HCT116 (cell line): ENCODE measurements around the gene C20orf144. TPM values are rescaled to one million over a fixed set of nuclear protein-coding genes. Genes with fewer than 3 reads are reported as not detected.

ENCODE experiments used
- ATAC-seq: fragments of 200-7000 bp; cut with Tn5 transposase; 2 replicates; pipeline ENCODE4 v1.9.1; 2020; ENCODE audit warnings: mild to moderate bottlenecking, moderate library complexity
- BruUV-seq: library from RNA; stranded (reverse); fragments of 400-500 nt; replicated peaks from 2 replicates; lab custom pipeline; 2021; lab: Mats Ljungman, UMichigan
- CTCF ChIA-PET: fragments of 300-600 bp; sonication (Branson Sonifier 250); formaldehyde crosslinking; loops from one replicate; lab custom pipeline; 2021; ENCODE audit warnings: antibody characterized with exemption; lab: Charles Lee
- POLR2A ChIA-PET: fragments of 300-600, 350-600 bp; sonication (Branson Sonifier 250); formaldehyde crosslinking; loops from one replicate; lab custom pipeline; 2021; ENCODE audit warnings: antibody characterized with exemption; lab: Charles Lee
- RAD21 ChIA-PET, 2 experiments: fragments of 300-600 bp; sonication (Branson Sonifier 250); formaldehyde crosslinking; loops; one replicate each; lab custom pipeline; 2023; ENCODE audit warnings: low total read pairs in 2 of 2; ENCODE audit not compliant: uncharacterized antibody in 2 of 2, unreplicated experiment in 2 of 2, low non-redundant PET in 1 of 2; lab: Charles Lee
- DNase-seq: peaks from one replicate; pipeline ENCODE4 v3.0.0-alpha.2; 2010; ENCODE audit warnings: low read depth, low spot score
- H2AFZ ChIP-seq: fragments of 200-600 bp; shearing (Covaris generic), sonication (generic); 2 replicates; pipeline ENCODE4 v1.6.1; 2017; ENCODE audit warnings: low read depth, mixed run types, mixed read lengths, antibody characterized with exemption, low read length; ENCODE audit not compliant: poor library complexity, severe bottlenecking
- H3K27ac ChIP-seq: 2 replicates; pipeline ENCODE4 v1.5.1; 2012; ENCODE audit warnings: low read depth, low read length
- H3K27me3 ChIP-seq: fragments of 200-600 bp; sonication (generic); 2 replicates; pipeline ENCODE4 v1.6.1; 2016; ENCODE audit warnings: mixed run types, low read length, mixed read lengths; ENCODE audit not compliant: insufficient read depth
- H3K36me3 ChIP-seq, 2 experiments: fragments of 200-500 bp in 1 of 2; fragments of 200-600 bp in 1 of 2; sonication (Bioruptor generic) in 1 of 2; sonication (generic) in 1 of 2; 2 replicates each; pipeline versions ENCODE4 v1.5.1 to v1.6.1; 2014 to 2016; ENCODE audit warnings: low read length in 2 of 2, inconsistent platforms in 1 of 2, mixed read lengths in 1 of 2, mixed run types in 1 of 2; ENCODE audit not compliant: insufficient read depth in 2 of 2, control insufficient read depth in 1 of 2
- H3K4me1 ChIP-seq, 2 experiments: fragments of 200-600 bp in 1 of 2; sonication (generic) in 1 of 2; 2 replicates each; pipeline versions ENCODE4 v1.5.1 to v1.6.1; 2012 to 2017; ENCODE audit warnings: low read length in 2 of 2, inconsistent platforms in 1 of 2, mild to moderate bottlenecking in 1 of 2, mixed read lengths in 1 of 2, mixed run types in 1 of 2, moderate library complexity in 1 of 2; ENCODE audit not compliant: insufficient read depth in 2 of 2, control insufficient read depth in 1 of 2
- H3K4me2 ChIP-seq: fragments of 200-600 bp; sonication (generic); 2 replicates; pipeline ENCODE4 v1.6.1; 2017; ENCODE audit warnings: mixed run types, low read length, mixed read lengths
- H3K4me3 ChIP-seq, 2 experiments: fragments of 200-600 bp in 1 of 2; sonication (generic) in 1 of 2; replicated peaks in 1 of 2; 2 replicates each; pipeline ENCODE4 v1.5.1; 2011 to 2016; ENCODE audit warnings: low read length in 2 of 2, control low read depth in 1 of 2, low read depth in 1 of 2, mild to moderate bottlenecking in 1 of 2, mixed read lengths in 1 of 2, mixed run types in 1 of 2
- H3K79me2 ChIP-seq: fragments of 200-600 bp; sonication (generic); 2 replicates; pipeline ENCODE4 v1.6.1; 2017; ENCODE audit warnings: mild to moderate bottlenecking, mixed run types, low read length, moderate library complexity, mixed read lengths; ENCODE audit not compliant: insufficient read depth
- H3K9ac ChIP-seq: fragments of 200-600 bp; sonication (generic); 2 replicates; pipeline ENCODE4 v1.6.1; 2016; ENCODE audit warnings: low read length, mixed read lengths
- H3K9me2 ChIP-seq: fragments of 200-600 bp; sonication (generic), shearing (Covaris generic); 2 replicates; pipeline ENCODE4 v1.6.1; 2017; ENCODE audit warnings: mixed run types, mild to moderate bottlenecking, moderate library complexity; ENCODE audit not compliant: insufficient read depth
- H3K9me3 ChIP-seq, 2 experiments: fragments of 200-500 bp in 1 of 2; fragments of 200-600 bp in 1 of 2; sonication (Bioruptor generic) in 1 of 2; sonication (generic) in 1 of 2; 2 replicates each; pipeline ENCODE4 v1.6.1; 2014 to 2017; ENCODE audit warnings: low read length in 2 of 2, mixed read lengths in 2 of 2, inconsistent platforms in 1 of 2, low read depth in 1 of 2, mild to moderate bottlenecking in 1 of 2, mixed run types in 1 of 2, moderate library complexity in 1 of 2; ENCODE audit not compliant: control insufficient read depth in 1 of 2, insufficient read depth in 1 of 2
- H4K20me1 ChIP-seq: fragments of 200-600 bp; sonication (generic), shearing (Covaris generic); 2 replicates; pipeline ENCODE4 v1.6.1; 2017; ENCODE audit warnings: mixed run types, mild to moderate bottlenecking, moderate library complexity; ENCODE audit not compliant: insufficient read depth
- CTCF ChIP-seq, 3 experiments: fragments of 200-600 bp in 1 of 3; sonication (generic) in 1 of 3; IDR thresholded peaks in 2 of 3; conservative IDR thresholded peaks in 1 of 3; 2 replicates each; pipeline ENCODE4 v1.5.1; 2012 to 2017; ENCODE audit warnings: low read depth in 2 of 3, low read length in 2 of 3, antibody characterized with exemption in 1 of 3, borderline replicate concordance in 1 of 3, control low read depth in 1 of 3, mild to moderate bottlenecking in 1 of 3, mixed read lengths in 1 of 3, mixed run types in 1 of 3, moderate library complexity in 1 of 3; ENCODE audit not compliant: insufficient read depth in 1 of 3
- POLR2A ChIP-seq: IDR thresholded peaks from 2 replicates; pipeline ENCODE4 v1.7.0; 2011; ENCODE audit warnings: borderline replicate concordance; ENCODE audit not compliant: insufficient read depth, insufficient read length; ENCODE audit errors: extremely low read depth
- ZNF274 ChIP-seq: fragments of 200-500 bp; sonication (Bioruptor generic); IDR thresholded peaks from 2 replicates; pipeline ENCODE4 v1.6.1; 2014; ENCODE audit warnings: mild to moderate bottlenecking, low read depth, low read length, inconsistent platforms
- intact Hi-C: fragments of 100-400 bp; cut with micrococcal nuclease; formaldehyde crosslinking; loops from 2 replicates; pipeline ENCODE4 v1.10.0; 2022
- total RNA-seq: library from RNA; stranded (reverse); gene quantifications from one replicate; pipeline ENCODE4 v1.2.1, GENCODE V29; 2021; ENCODE audit not compliant: unreplicated experiment

Gene C20orf144
- total RNA-seq, 1 experiment from 2014 or later: 0.37 TPM

DNA sequence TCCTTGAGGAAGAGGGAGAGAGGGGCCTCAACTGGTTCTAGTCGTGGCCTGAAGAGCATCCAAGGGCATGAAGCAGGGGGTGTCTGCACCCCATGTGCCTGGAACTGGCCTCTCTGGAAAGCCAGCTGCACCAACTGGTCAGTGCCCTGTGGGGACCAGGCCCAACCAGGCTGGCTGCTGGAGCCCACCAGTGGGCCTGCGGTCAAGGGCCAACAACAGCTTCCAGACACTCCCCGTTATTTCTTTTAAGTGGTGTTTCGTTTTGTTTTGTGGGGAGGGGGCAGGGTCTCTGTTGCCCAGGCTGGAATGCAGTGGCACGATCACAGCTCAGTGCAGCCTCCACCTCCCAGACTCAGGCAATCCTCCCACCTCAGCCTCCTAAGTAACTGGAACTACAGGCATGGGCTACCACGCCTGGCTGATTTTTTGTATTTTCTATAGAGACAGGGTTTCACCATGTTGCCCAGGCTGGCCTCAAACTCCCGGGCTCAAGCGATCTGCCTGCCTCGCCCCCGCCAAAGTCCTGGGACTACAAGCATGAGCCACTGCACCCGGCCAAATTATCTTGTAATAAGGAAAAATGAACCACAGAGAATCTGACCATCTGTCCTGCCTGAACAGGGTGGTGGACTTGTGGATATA is 11.9 kb upstream of the C20orf144 start:
- intact Hi-C loops: loop anchor here (5.0 to 10.0 kb wide), 2 partner anchors 133 to 475 kb away; no protein-coding TSS in a partner anchor
- no peak for ATAC-seq
- DNase-seq: no peak

More for the DNA sequence above, 11.9 kb upstream of the C20orf144 start:
- peaks cover 0 to 5% of the 10 kb centered on the region in 2 experiments; a peak in 2 of 4 replicates for H3K36me3 ChIP-seq
- H3K79me2 ChIP-seq: no peaks in the 10 kb centered on the region
- POLR2A ChIA-PET: no interaction called here
- H2AFZ ChIP-seq: no peak overlapping the region
- no peaks in the 10 kb centered on the region for H3K9me2 ChIP-seq
- no peak overlapping the region for H3K27ac ChIP-seq
- RAD21 ChIA-PET: no interaction called here
- H3K9ac ChIP-seq: no peak overlapping the region
- H3K9me3 ChIP-seq: no peaks in the 10 kb centered on the region
- H3K4me1 ChIP-seq: peaks cover 0 to 16% of the 10 kb centered on the region in 2 experiments; a peak in 1 of 4 replicates
- H3K27me3 ChIP-seq: no peaks in the 10 kb centered on the region
- H3K4me3 ChIP-seq: no peak overlapping the region
- TF ChIP-seq CTCF (IDR thresholded peaks at IDR 0.05 in 2 of 3, conservative IDR thresholded peaks at IDR 0.05 in 1 of 3; ENCODE audit: borderline replicate concordance in 1 of 3, insufficient read depth in 1 of 3, low read depth in 2 of 3, low read length in 2 of 3): no peak
- no peak for TF ChIP-seq ZNF274
- no peak for TF ChIP-seq POLR2A
- TF ChIP-seq, all 23 proteins: peak for 0
- BruUV-seq: no TSS peak
- no peak overlapping the region for H3K4me2 ChIP-seq
- CTCF ChIA-PET: no interaction called here
- no peaks in the 10 kb centered on the region for H4K20me1 ChIP-seq
